Ovary (tissue), 3 donors: Measurements from ENCODE around the gene SYNPO.

Source experiments
- EP300 ChIP-seq: sonication (generic); formaldehyde crosslinking; IDR thresholded peaks from one replicate; pipeline ENCODE4 v1.6.1; 2017; ENCODE audit warnings: antibody characterized with exemption
- POLR2A ChIP-seq: fragments of 450-650 bp; IDR thresholded peaks from one replicate; pipeline ENCODE4 v1.6.1; 2017; ENCODE audit warnings: antibody characterized with exemption, mild to moderate bottlenecking, moderate library complexity
- TF ChIP-seq, protein P1 (sequence below), 3 donors: fragments of 450-650 bp in 2 of 3; fragments of 200-600 bp in 1 of 3; IDR thresholded peaks; one replicate each; pipeline versions ENCODE4 v1.5.1 to v1.8.0; 2016 to 2022; ENCODE audit warnings: antibody characterized with exemption in 3 of 3, mild to moderate bottlenecking in 1 of 3
- donor health status: DM: no; HTN: no; CAD: no.

DNA sequence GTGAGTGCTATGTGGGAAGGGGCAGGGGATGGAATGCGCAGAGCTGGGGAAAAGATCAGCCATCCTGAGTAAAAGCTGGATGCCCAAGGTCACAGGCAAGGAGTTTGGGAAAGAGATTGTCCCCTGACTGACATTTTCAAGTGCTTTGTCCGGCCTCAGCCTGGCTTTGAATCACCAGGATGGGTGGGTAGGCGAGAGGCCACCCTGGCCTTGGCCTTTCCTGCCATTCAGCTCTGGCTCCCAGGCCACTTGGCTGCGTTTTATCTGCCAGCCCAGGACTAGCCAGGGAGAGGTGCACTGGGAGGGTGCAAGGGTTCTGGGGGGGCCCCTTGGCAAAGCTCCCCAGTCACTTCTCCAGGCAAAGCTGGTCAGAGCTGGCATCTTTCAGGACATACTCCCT, 37.4 kb upstream of the SYNPO start:
- TF ChIP-seq, protein P1, sequence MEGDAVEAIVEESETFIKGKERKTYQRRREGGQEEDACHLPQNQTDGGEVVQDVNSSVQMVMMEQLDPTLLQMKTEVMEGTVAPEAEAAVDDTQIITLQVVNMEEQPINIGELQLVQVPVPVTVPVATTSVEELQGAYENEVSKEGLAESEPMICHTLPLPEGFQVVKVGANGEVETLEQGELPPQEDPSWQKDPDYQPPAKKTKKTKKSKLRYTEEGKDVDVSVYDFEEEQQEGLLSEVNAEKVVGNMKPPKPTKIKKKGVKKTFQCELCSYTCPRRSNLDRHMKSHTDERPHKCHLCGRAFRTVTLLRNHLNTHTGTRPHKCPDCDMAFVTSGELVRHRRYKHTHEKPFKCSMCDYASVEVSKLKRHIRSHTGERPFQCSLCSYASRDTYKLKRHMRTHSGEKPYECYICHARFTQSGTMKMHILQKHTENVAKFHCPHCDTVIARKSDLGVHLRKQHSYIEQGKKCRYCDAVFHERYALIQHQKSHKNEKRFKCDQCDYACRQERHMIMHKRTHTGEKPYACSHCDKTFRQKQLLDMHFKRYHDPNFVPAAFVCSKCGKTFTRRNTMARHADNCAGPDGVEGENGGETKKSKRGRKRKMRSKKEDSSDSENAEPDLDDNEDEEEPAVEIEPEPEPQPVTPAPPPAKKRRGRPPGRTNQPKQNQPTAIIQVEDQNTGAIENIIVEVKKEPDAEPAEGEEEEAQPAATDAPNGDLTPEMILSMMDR (IDR thresholded peaks at IDR 0.05) = no peak
- no peak for TF ChIP-seq POLR2A
- TF ChIP-seq EP300 = no peak
